Eye (tissue), 1 donor: ENCODE measurements around the gene NHS.
A peak's percentile ranks its signal among the peaks of the same experiment; 100 is the strongest.

ENCODE experiments used
- DNase-seq: peaks from one replicate; pipeline ENCODE4 v3.0.0-alpha.2; 2015

NHS gene

DNA sequence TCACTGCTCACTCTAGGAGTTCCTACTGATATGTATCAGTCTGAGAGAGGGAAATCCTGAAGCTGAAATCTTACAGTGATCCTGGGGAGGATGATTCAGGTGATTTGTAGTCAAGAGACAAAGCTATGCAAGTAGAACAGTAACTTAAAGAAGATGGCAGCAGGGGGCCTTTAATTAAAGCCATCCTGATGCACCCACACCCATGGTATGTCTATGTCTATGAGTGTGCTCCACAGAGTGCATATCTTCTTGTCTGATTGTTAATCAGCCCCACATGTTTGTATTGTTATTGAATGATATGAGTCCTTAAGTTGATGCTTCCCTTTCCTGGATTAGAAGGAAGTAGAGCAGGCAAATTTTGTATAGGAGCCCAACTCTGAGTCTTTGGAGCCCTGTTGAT is 78.8 kb downstream of the NHS start:
- no peak for DNase-seq

DNA sequence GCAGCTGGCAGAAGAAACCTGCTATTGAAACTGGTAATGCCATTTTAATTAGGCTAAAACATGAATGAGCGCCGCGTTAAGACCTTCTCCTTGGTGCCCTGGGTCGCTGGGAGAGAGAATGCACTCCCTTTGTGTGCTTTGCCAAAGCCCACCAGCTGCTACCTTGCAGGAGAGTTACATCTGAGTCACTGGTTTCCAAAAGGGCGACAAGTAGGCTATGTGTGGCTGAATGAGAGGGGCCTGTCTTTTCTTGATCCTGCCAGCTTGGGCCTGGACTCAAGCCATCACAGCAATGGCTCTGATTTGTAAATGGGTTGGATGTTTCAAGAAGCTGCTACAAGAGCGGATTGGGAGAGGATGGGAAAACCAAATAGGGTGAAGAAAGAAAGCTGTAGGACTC is 81.5 kb downstream of the NHS start:
- DNase-seq = peak; percentile 64

DNA sequence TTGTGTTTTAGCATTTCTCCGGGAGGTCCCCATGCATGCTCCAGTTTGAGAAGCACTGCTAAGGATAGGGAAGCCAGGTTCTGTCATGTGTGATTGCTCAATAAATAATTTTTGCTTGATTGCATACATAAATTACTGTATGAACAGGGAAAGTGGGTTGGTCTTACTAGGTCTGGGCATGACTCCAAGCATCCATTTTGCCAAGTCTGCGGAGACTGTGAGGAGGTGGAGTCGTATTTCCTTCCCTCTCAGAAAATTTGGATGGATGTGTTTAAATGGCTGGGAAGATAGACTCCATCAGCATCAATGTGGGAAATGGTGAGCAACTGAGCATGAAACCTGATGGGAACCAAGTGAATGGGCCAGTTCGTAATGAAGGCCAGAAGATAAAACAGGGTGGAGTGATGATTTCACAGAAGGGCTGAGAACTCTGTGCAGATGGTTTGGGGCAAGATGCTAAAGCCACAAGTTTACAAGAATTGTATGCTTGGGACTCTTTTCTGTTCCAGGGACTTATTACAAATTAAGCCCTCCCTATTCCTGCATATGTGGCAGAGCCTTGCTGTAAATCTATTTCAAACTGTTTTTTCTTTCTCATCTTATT is 84.1 kb downstream of the NHS start:
- DNase-seq = peak; percentile 62

DNA sequence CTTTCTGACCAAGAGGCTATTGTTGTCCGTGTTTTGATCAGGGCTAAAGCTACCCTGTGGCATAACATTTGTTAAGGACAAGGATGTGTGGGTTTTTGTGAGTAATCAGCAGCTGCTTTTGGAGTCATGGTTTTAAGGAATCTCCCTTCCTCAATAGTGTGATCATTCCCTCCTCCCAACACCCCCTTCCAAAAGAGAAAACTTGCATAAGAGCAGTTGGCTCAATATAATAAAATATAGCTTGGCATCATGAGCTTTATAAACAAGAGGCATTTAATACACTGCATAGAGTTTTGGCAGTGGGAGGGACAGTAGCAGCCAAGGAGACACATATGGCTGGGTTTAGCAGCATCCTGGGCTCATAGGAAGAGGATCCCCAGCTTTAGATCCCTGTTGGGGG is 84.7 kb downstream of the NHS start:
- DNase-seq = peak; percentile 22

DNA sequence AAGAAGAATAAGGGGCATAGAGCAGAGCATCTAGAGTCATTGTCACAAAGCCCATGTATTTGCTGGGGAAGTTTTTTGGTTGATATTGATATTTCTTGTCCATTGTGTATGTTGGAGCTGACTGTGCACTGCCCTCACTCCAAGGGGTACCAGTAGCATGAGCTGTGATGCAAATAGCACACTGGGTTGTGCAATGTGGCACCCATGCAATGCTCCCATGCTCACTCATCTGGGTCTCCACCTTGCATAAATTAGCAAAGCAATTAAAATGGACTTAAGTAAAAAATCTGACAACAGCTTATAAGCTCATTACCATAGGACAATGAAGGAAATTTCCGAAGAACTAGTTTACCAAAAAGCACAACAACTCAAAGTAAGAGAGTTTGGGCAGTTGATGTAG is 87.9 kb downstream of the NHS start:
- no peak for DNase-seq

DNA sequence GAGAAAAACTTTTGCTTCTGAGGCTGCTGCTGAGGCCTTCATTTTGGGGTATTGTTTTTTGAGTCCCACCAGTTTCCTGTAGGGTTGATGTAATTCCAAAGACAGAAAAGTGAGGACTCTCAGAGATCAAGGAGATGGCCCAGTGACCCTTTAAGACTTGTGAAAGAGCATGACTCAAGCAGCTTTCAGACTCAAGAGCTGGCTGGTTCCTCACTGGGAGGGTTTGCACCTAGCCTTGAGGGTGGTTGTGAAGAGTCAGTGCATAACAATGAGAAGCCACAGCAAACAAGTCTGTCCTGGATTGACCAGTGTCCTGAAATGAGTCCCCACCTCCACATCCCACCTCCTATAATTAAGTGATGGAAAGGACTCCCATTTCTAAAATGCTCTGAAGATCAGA is 89.2 kb downstream of the NHS start:
- no peak for DNase-seq

DNA sequence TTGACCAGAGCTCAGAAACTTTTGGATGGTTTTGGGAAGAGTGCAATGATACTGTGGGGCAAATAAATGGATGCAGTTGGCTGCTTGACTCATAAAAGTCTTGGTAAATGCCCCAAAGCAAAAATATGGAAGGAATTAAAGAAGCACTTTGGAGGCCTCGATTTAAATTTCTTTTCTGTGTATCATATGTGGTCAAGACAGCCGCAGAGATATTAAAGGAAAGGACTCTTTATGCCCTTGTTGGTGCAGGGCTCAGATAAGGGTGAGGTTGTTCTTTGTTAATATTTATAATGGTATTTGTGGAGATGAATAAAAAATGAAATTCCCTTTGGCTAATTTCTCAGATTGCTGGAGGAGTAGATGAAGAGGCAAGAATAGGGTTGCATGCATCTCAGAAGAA is 90.2 kb downstream of the NHS start:
- DNase-seq = no peak

DNA sequence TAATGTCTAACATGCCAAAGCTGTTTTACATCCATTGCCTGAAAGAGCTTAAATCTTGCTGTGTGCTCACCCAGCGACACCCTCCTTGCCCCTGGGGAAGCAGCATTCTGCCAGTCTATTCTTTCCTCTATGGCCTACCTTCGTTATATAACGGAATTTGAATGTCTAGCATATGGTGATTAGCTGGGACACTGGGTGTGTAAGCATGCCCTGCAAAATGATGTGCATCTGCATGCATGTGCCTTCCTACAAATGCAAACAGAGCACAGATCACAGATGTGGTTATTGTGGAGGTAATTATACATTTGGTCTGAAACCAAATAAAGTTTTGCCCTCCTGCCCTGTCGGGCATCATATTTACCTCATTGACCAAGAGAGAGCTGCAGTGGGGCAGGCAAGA is 90.8 kb downstream of the NHS start:
- DNase-seq = no peak

DNA sequence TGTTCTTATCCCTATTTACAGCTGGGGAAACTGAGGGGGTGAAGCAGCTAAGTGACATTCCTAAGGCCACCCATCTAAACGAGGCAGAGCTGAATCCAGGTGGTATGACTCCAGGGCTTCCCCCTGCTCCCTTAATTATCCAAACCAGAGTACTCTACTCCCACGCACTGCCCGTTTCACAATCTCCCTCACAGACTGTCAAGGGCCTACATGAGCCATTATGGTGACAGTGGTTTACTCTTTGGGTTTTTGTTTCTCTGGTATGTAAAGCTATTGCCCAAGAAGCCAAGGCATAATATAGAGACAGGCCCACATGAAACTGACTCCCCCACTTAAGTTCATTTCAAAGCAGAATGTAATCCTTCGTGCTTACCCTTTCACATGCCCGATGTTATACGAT is 95.1 kb downstream of the NHS start:
- DNase-seq = no peak

DNA sequence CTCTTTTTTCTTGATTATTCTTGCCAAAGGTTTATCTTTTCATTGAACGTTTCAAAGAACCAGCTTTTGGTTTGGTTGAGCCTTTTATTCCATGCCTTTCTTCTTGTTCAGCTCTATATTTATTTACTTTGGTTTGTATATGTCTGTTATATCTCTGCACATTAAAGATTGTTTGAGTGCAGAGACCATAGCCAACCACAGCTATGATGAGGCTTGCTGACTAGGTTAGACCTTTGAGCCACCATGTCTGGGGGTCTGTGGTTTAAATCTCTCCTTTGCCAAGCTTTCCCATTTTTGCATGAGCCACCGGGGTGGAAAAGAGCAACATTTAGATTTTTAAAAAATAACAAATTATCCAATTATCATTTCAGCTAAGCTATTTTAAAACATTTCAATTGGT is 96.1 kb downstream of the NHS start:
- no peak for DNase-seq

DNA sequence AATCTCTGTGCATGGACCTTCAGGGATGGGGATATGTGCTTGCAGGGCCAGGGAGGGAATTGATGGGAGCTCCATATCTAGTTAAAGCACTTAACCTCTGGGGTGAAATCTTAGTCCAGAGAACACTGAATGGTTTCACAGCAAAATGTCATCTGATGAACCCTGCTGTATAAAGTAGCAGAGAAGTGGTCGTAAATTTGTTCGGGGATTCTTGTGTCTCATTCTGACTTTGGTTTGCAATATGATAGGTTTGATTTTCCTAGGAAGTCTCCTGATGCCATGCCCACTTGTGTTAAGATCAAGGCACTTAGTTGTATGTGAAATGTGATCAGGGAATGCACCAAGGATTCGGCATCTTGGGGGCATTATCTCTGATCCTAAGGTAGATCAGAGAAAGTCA is 96.9 kb downstream of the NHS start:
- DNase-seq = no peak

DNA sequence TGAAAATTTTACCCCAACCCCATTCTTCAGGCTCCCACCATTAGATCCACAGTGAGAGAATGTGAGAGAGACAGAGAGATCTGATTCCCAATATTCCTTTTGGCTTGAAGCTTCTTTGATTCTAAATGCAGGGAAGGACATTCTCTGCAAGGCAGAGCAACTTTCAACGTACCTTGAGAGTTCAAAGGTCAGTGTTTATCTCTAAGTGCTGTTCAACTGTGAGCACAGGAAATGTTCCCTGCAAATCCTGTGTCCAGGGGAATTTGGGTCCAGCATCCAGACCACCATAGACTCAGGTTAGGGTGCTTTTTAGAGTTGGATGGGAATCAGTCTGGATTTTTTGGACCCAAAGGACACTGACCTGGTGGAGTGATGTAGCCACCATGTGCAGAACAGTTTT is 97.4 kb downstream of the NHS start:
- no peak for DNase-seq

DNA sequence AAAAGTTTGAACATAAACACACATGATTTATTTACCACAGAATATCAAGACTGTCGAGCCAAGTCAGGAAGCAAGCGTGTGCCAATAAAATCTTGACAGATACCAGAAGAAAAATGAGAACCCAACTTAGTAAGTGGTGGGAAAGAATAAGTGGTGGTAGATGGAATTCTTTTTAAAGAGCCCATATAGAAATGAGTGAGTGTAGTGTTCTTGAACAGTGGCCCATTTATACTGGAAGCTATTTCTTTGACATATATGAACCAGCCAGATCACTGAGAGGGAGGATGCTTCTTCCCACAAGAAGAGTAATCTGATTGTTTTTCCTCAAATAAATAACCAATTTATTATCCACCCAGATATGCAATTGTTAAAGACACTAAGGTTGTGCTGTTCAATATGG is 98.0 kb downstream of the NHS start:
- DNase-seq = no peak

DNA sequence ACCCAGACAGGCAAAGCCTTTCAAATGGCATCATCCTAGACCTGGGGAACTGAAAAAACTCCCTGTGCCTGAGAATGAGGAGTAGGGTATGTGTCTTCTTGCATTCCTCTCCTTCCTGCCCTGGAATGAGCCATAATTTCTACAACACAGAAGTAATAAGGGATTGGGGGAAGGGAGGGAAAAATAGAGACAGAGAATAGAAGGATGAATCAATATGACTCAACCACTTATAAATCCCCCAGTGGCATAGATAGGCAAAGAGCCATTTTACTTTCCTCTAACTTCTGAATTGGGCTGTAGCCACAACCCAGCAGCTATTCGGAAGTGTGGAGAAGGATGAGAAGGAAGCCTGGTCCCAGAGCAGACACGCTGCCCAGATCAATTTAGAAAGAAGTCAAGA is 99.9 kb downstream of the NHS start:
- DNase-seq = no peak

DNA sequence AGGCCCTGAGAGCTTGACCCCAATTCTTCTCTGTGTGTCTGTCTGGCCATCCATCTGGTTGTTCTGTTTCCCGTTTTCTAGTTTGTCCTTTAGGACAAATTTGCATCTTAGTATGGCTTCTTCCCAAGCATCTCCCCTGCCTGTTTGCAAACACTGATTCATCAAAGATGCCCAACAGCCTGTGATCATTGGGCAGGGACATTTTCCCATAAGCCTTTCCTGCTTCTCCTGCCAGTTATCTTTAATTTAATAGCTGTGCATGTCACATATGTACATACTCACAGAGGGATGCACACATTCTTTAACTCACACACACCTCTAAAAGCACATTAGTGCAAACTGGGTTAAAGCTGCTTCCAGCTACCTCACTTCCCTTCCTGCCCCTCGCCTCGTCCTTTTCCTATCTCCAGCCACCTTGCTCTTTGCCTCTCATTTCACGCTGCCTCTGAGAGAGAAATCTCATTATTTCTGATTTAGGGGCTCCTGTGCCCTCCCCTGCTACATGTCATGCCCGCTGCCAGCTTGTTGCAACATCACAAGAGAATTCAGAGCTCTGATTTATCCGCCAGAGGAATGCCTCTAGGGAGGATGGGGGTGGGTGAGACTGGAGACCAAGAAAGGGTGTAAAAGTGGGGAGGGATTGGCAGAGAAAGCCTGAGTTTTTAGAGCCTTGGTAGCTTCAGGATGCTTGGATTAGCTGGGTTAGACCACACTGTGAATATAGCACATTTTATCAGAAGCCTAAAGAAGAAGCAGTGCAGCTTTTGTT is 100.6 kb downstream of the NHS start:
- no peak for DNase-seq

DNA sequence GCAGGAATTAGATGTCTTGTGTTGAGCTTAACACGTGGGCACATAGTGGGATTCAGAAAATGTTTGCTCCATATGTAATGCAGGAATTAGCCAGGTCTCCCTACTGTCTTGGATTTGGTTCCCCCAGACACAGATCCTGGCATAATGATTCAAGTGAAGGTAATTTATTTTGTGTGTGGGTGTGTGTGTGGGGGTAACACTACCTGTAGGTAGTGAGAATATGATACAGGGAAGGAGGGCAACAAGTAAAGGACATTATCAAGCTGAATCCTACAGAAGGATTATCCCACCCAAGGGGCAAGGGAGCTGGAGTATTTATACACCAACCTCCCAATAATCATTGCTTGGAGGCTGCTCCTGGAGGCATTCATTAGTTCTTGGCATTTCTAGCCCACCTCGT is 101.4 kb downstream of the NHS start:
- no peak for DNase-seq

DNA sequence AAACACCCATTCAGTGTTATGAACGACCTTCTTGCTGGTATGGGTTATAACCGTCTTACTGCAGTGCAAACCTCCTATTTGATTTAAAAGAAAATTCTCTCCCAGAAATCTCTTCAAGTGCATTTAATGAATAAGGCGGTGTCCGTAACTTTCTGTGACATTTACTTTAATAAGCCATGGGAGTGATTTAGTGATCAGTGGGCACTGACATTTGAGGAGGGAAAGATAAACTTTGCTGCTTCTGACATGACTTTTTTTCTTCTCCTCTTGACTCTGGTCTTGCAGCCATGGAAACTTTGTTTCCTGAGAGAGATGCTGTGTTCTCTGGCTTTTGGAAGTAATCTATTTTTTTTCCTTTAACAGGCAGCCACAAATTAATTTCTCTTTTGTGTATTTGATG is 106.1 kb downstream of the NHS start:
- DNase-seq = no peak

DNA sequence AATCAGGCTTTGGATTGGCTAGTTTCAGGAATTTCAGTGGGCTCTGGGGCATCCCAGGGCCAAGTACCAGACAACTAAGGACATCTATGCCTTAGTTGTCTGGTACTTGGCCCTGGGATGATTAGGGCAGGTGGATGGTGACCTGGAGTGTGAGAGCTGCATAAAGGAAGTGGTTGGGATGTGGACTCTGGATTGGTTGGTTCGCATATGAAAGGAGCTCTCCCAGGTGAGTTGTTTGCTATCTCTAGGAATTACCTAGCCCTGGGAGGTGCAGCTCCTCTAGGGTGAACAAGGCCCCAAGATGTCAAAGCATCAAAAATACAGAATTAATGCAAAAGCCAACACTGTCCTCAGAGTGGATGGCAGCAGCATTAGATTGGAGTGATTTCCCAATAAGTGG is 109.6 kb downstream of the NHS start:
- DNase-seq = no peak

DNA sequence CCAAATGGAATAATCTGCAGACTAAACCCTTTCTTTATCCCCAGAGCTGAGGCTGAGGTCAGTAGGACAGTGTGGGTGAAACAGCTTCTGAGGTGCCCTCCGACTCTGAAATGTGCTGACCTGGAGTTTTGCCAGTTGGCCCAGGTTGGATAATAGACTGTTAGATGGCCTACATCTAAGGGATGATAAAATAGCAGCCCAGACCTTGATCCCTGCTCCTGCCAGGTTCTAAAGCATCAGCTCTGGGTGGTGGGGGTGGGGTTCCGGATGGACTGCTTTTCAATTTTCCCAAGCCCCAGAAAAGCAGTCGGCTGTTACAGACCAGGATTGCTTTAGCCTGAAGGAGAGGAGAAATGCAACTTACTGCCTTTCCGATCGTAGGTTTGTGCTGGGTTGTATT is 110.4 kb downstream of the NHS start:
- DNase-seq = no peak

DNA sequence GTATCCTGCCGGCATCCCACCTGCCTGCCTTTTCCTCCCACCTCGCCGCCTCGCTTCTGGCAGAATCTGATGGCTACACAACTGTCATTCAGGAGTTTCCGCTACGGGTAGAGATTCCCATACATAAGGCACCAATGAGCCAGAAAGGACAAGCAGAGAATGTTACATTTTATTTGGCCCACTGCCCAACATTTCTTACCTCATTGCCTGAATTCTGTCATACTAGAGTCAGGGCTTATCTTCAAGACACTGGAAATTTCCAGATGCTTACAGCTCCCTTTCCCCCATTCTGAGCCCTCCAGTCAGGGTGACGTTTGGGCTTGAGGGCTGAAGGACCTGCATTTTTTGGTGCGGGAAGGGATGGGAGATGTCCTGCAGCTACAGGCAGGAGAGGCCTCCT is 113.0 kb downstream of the NHS start:
- DNase-seq = peak; percentile 30

DNA sequence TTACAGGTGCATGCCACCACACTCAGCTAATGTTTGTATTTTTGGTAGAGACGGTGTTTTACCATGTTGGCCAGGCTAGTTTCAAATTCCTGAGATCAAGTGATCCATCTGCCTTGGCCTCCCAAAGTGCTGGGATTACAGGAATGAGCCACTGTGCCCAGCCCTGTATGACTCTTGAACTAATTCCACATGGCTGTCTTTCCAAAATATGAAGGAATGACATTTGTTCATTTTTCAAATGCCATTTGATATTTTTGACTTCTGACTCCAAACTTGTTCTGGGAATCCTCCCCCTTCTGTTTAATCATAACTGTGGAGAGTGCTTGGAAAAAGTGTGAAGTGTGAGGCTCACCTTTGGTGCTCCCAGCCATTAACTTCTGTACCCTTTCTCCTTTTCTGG is 119.2 kb downstream of the NHS start:
- DNase-seq = no peak

DNA sequence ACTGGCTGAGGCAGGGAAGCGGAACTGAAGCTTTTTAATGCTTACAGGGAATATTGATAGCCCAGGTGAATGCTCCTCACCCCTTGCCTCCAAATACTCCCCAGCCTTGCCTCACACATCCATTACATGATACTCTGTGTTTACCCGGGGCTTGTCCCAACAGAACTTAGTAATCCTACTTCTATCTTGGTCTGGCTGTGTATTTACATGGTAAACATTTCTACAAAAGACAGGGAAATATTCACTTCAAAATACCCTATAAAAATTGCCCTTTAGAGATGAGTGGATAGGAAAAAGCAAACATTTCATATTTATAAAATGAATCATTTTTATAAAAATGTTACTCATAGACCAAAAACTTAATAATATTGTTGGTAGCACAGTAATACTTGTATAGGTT is 120.1 kb downstream of the NHS start:
- DNase-seq = no peak

DNA sequence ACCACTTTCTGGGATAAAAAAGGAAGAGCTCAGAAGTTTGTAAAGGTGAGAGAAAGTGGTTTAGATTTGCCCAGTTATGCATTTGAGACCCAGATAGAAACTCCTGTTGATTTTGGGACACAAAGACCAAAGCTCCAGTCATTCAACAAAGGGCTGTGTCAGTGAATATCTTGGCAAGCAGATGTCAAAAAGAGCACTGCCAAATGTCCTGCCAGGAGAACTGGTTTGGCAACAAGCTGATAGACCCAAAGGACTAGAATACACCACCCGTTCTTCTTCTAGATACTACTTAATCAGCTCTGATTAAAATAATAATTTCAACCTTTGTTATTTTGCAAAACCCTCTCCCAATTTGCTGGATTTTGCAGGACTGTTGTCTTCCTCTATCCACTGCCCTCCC is 121.4 kb downstream of the NHS start:
- no peak for DNase-seq

DNA sequence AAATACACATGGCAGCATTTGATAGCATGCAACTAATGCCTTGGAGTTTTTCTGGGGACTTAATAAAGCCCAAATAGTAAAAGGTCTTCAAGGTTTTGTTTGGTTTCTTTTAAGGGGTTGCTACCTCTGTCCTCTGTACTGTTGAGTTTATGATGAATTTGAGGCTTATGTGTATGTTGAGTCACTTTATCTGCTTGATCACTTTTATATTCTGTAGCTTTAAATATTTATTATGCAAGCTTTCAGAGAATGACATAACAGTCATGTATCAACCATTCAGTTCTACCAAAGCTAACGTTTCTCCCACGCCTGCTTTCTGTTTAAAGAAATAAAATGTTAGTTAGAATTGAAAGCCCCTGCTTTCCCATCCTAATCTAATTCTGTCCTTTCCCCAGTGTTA is 122.2 kb downstream of the NHS start:
- no peak for DNase-seq

DNA sequence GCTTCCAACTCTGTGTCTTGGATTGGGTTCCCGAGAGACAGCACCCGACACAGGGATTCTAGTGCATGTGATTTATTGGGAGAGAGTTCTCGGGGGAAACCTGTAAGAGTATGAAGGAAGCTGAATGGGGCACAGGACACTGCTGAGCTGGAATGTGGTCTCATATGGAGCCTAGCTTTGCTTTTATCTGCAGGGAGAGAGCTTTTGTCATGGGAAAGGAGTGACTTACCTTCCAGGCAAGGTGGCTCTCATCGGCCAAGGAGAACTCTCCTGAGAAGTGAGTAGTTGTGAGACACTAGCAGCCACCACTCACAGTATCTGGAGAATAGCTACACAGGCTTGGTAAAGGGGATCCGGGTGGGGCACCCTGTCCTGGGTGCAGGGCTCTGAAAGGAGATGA is 124.5 kb downstream of the NHS start:
- no peak for DNase-seq
